HepG2 (cell line): ENCODE data around the gene SF3A2. TPM values are rescaled to one million over a fixed set of nuclear protein-coding genes. Genes with fewer than 3 reads are reported as not detected.

Experiments used
- ADNP ChIP-seq: sonication (generic); formaldehyde crosslinking; IDR thresholded peaks from 2 replicates; pipeline ENCODE4 v1.4.0; 2020; ENCODE audit warnings: missing genetic modification reagents
- CERS6 ChIP-seq: sonication (generic); formaldehyde crosslinking; IDR thresholded peaks from 2 replicates; pipeline ENCODE4 v1.5.0; 2020; ENCODE audit warnings: missing genetic modification reagents
- EED ChIP-seq: sonication (generic); formaldehyde crosslinking; IDR thresholded peaks from 2 replicates; pipeline ENCODE4 v1.5.0; 2020; ENCODE audit warnings: mild to moderate bottlenecking, missing genetic modification reagents
- EZH2 ChIP-seq: conservative IDR thresholded peaks from 2 replicates; pipeline ENCODE4 v1.6.1; 2012; ENCODE audit warnings: mild to moderate bottlenecking, low read depth, low read length, moderate library complexity
- KDM6A ChIP-seq: IDR thresholded peaks from 2 replicates; pipeline ENCODE4 v1.6.1; 2016; ENCODE audit warnings: low read depth
- MTA1 ChIP-seq: sonication (generic); formaldehyde crosslinking; IDR thresholded peaks from 2 replicates; pipeline ENCODE4 v1.4.0; 2020; ENCODE audit warnings: missing genetic modification reagents, mild to moderate bottlenecking, borderline replicate concordance
- NONO ChIP-seq, 2 experiments: fragments of 450-650 bp in 1 of 2; sonication (generic) in 1 of 2; formaldehyde crosslinking in 1 of 2; IDR thresholded peaks in 1 of 2; conservative IDR thresholded peaks in 1 of 2; 2 replicates each; pipeline versions ENCODE4 v1.6.1 to v1.8.0; 2017 to 2022; ENCODE audit warnings: mild to moderate bottlenecking in 1 of 2, missing genetic modification reagents in 1 of 2, moderate library complexity in 1 of 2
- NRL ChIP-seq: sonication (generic); formaldehyde crosslinking; IDR thresholded peaks from 2 replicates; pipeline ENCODE4 v1.5.0; 2020; ENCODE audit warnings: missing genetic modification reagents, mild to moderate bottlenecking, moderate library complexity, borderline replicate concordance
- PCBP1 ChIP-seq: fragments of 200-400 bp; formaldehyde crosslinking; IDR thresholded peaks from 2 replicates; pipeline ENCODE4 v1.6.1; 2017; ENCODE audit warnings: mild to moderate bottlenecking, low read depth, low read length, borderline replicate concordance
- TOE1 ChIP-seq: sonication (generic); formaldehyde crosslinking; IDR thresholded peaks from 2 replicates; pipeline ENCODE4 v1.4.0; 2020; ENCODE audit warnings: mild to moderate bottlenecking, missing genetic modification reagents
- TP53 ChIP-seq: sonication (generic); formaldehyde crosslinking; conservative IDR thresholded peaks from 2 replicates; pipeline ENCODE4 v1.4.0; 2020; ENCODE audit warnings: missing genetic modification reagents
- TRAFD1 ChIP-seq: sonication (generic); formaldehyde crosslinking; IDR thresholded peaks from 2 replicates; pipeline ENCODE4 v1.5.1; 2020; ENCODE audit warnings: missing genetic modification reagents, mild to moderate bottlenecking, borderline replicate concordance
- U2AF1 ChIP-seq: fragments of 200-400 bp; formaldehyde crosslinking; optimal IDR thresholded peaks from 2 replicates; pipeline ENCODE3; 2017; ENCODE audit warnings: mild to moderate bottlenecking, low read depth, low read length
- ZFY ChIP-seq: sonication (generic); formaldehyde crosslinking; IDR thresholded peaks from 2 replicates; pipeline ENCODE4 v1.4.0; 2020; ENCODE audit warnings: missing genetic modification reagents
- ZNF264 ChIP-seq: sonication (generic); formaldehyde crosslinking; IDR thresholded peaks from 2 replicates; pipeline ENCODE4 v1.4.0; 2020; ENCODE audit warnings: missing genetic modification reagents
- ZNF280D ChIP-seq: sonication (generic); formaldehyde crosslinking; IDR thresholded peaks from 2 replicates; pipeline ENCODE4 v1.5.1; 2020; ENCODE audit warnings: mild to moderate bottlenecking, missing genetic modification reagents
- ZNF343 ChIP-seq: sonication (generic); formaldehyde crosslinking; IDR thresholded peaks from 2 replicates; pipeline ENCODE4 v1.4.0; 2020; ENCODE audit warnings: mild to moderate bottlenecking, missing genetic modification reagents
- ZNF572 ChIP-seq: sonication (generic); formaldehyde crosslinking; IDR thresholded peaks from 2 replicates; pipeline ENCODE4 v1.5.1; 2020; ENCODE audit warnings: mild to moderate bottlenecking, missing genetic modification reagents
- ZNF776 ChIP-seq: sonication (generic); formaldehyde crosslinking; IDR thresholded peaks from 2 replicates; pipeline ENCODE4 v1.4.0; 2020; ENCODE audit warnings: mild to moderate bottlenecking, missing genetic modification reagents
- polyA plus RNA-seq, 8 experiments: library from polyadenylated mRNA; depleted of rRNA in 3 of 8; stranded (reverse) in 7 of 8; unstranded in 1 of 8; fragments of >200 nt; fragmentation: Illumina TruSeq in 4 of 8; extraction: Trizol in 4 of 8; gene quantifications; 2 replicates each; pipeline versions ENCODE4 v1.2.1 to v1.2.3, GENCODE V29; 2011 to 2016; ENCODE audit warnings: low read depth in 4 of 8, missing spikeins in 1 of 8, mixed read lengths in 1 of 8; ENCODE audit not compliant: insufficient read depth in 1 of 8
- total RNA-seq, 5 experiments: library from RNA; depleted of rRNA; stranded (reverse); fragments of >200 nt; fragmentation: Illumina TruSeq; extraction: Trizol; gene quantifications; 2 replicates each; pipeline ENCODE4 v1.2.3, GENCODE V29; 2016; ENCODE audit warnings: low read depth in 1 of 5
- TF ChIP-seq, protein P1 (sequence below): sonication (generic); formaldehyde crosslinking; IDR thresholded peaks from 2 replicates; pipeline ENCODE4 v1.8.1; 2023; ENCODE audit warnings: mild to moderate bottlenecking, moderate library complexity, missing genetic modification reagents
- TF ChIP-seq, protein P2 (sequence below): sonication (generic); formaldehyde crosslinking; conservative IDR thresholded peaks from 2 replicates; pipeline ENCODE4 v1.8.0; 2022; ENCODE audit warnings: low read depth, missing genetic modification reagents

Gene SF3A2
- total and polyA plus RNA-seq, 2 of the 13 experiments (the other 11 are each of a cell fraction or from before 2014, with no cell fraction given) = 8.6 to 8.8 TPM

DNA sequence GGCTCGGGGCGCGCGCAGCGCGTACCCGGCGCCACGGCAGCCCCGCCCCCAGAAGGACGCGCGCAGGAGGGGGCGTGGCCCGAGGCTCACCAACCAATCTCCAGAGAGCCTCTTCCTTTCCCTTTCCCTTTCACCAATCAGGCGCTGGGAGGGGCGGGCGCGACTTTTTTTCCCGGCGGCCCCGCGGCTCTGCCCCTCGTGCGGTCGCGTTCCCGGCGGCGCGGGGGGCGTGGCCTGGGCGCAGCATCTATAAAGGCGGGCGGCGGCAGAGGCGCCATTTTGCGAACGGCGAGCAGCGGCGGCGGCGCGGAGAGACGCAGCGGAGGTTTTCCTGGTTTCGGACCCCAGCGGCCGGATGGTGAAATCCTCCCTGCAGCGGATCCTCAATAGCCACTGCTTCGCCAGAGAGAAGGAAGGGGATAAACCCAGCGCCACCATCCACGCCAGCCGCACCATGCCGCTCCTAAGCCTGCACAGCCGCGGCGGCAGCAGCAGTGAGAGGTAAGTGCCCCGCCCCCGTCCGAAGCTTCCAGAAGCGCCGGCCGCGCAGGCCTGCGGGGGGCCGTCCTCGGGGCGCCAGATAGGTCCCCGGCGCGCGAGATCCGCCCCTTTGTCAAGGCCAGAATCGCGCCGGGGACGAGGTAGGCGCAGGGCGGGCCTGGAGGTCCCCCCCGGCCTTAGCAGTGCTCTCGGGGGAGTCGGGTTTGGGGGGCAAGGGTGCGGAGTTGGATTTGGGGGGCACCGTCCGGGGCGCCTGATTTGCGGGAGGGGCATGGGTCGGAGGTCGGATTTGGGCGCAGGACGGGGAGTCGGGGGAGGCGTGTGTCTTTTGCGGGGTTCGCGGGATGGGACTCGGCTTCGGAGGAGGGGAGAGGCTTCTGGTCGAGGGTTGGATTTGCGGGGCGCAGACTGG is 32.9 kb downstream of the SF3A2 start (continued):
- TF ChIP-seq ZNF572 (no peak), ZFY (peak; percentile 55; the same call in 1 of the 2 replicates), EZH2 (no peak), ADNP (CRISPR knock-in tag) (no peak), KDM6A (CRISPR knock-in tag) (no peak), MTA1 (CRISPR knock-in tag) (no peak), U2AF1 (peak; percentile 43), ZNF264 (CRISPR knock-in tag) (no peak), CERS6 (CRISPR knock-in tag) (no peak), TOE1 (CRISPR knock-in tag) (no peak), ZNF280D (CRISPR knock-in tag) (no peak), ZNF776 (CRISPR knock-in tag) (no peak; the same call in 1 of the 2 replicates), TRAFD1 (CRISPR knock-in tag) (no peak), NONO (IDR thresholded peaks at IDR 0.05) (no peak), NONO (CRISPR knock-in tag; conservative IDR thresholded peaks at IDR 0.05) (peak; percentile 87), EED (CRISPR knock-in tag) (no peak), TP53 (CRISPR knock-in tag) (no peak), ZNF343 (CRISPR knock-in tag) (no peak), NRL (CRISPR knock-in tag) (peak; percentile 67; the same call in 1 of the 2 replicates), PCBP1 (no peak)
- TF ChIP-seq, protein P1, sequence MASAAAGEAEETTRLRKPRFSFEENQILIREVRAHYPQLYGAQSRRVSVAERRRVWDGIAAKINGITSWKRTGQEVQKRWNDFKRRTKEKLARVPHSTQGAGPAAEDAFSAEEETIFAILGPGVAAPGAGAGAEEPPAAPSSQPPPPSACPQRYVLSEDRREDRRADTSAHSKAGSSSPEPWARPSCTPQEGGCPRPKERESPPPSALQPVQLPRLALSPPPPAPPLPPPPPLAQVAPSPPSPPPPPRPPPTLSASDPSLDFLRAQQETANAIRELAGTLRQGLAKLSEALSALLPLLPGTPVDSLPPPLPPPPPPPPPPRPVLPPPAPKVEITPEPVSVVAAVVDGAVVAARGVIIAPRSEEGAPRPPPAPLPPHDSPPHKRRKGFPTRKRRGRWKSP (CRISPR knock-in tag) = peak; percentile 88
- TF ChIP-seq, protein P2, sequence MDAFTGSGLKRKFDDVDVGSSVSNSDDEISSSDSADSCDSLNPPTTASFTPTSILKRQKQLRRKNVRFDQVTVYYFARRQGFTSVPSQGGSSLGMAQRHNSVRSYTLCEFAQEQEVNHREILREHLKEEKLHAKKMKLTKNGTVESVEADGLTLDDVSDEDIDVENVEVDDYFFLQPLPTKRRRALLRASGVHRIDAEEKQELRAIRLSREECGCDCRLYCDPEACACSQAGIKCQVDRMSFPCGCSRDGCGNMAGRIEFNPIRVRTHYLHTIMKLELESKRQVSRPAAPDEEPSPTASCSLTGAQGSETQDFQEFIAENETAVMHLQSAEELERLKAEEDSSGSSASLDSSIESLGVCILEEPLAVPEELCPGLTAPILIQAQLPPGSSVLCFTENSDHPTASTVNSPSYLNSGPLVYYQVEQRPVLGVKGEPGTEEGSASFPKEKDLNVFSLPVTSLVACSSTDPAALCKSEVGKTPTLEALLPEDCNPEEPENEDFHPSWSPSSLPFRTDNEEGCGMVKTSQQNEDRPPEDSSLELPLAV (CRISPR knock-in tag) = no peak
